ENCODE measurements around the gene RAB11FIP4. TPM values are rescaled to one million over a fixed set of nuclear protein-coding genes. Genes with fewer than 3 reads are reported as not detected.
A peak's percentile ranks its signal among the peaks of the same experiment; 100 is the strongest.

The RAB11FIP4 gene
- total RNA-seq, 4 donors from 2014 or later = 41.0 to 173 (median 53.7) TPM

- in situ Hi-C loops (cut with MboI; ENCODE audit: low pct_ligation_motif_present in 1 of 4, low pct_unique_long_range_greater_than_20kb in 1 of 4, low sequenced_read_pairs in 3 of 4) = loop anchor here in 1 of 4 donors (10.0 kb wide), 1 partner anchor 65 kb away; no protein-coding TSS in a partner anchor
- H3K9me3 ChIP-seq = no peaks in the 10 kb centered on the region
These were observed 98.0 kb downstream of the RAB11FIP4 start for GRCh38 chr17:31489295-31490018.

GRCh38 chr17:31490019-31490650 is 98.7 kb downstream of the RAB11FIP4 start:
- H3K4me3 ChIP-seq = peak overlapping the region in 2 of 4 donors; percentile 71 to 87

More at GRCh38 chr17:31489295-31490018, 98.0 kb downstream of the RAB11FIP4 start:
- intact Hi-C loops (cut with DNase I; ENCODE audit: low total_unique reads) = no loop called here
- peak overlapping the region in 3 of 4 donors; percentile 58 to 87 (median 71) for H3K4me3 ChIP-seq
- H3K27me3 ChIP-seq = peaks cover 10% of the 10 kb centered on the region
- H3K27ac ChIP-seq = peak overlapping the region; percentile 82 to 94 (median 90)
- H3K36me3 ChIP-seq = no peaks in the 10 kb centered on the region
- WGBS, 2 donors (ENCODE audit: low coverage in 1 of 2) = 56 to 85% methylated on average over 4 to 16 of the region's 16 CpGs
- H3K4me1 ChIP-seq = peaks cover 16 to 70% (median 53%) of the 10 kb centered on the region in 4 donors
- peak; percentile 76 for TF ChIP-seq POLR2A (IDR thresholded peaks at IDR 0.05)
- TF ChIP-seq EP300 (IDR thresholded peaks at IDR 0.05; ENCODE audit: low read depth) = no peak
- TF ChIP-seq CTCF (IDR thresholded peaks at IDR 0.05) = no peak
- TF ChIP-seq POLR2AphosphoS5 (IDR thresholded peaks at IDR 0.05) = peak; percentile 58 to 73 (median 70)
- peak; percentile 89 for DNase-seq

GRCh38 chr17:31490671-31491375 is 99.3 kb downstream of the RAB11FIP4 start:
- DNase-seq = no peak
- peak overlapping the region; percentile 78 to 94 (median 90) for H3K27ac ChIP-seq

More at GRCh38 chr17:31490019-31490650, 98.7 kb downstream of the RAB11FIP4 start:
- H3K36me3 ChIP-seq = no peaks in the 10 kb centered on the region
- peaks cover 10% of the 10 kb centered on the region for H3K27me3 ChIP-seq
- 57 to 67% methylated on average over 9 of the region's 9 CpGs for WGBS, 2 donors (ENCODE audit: low coverage in 1 of 2)
- H3K9me3 ChIP-seq = no peaks in the 10 kb centered on the region
- peak overlapping the region; percentile 78 to 94 (median 90) for H3K27ac ChIP-seq
- DNase-seq = no peak
- in situ Hi-C loops (cut with MboI; ENCODE audit: low pct_ligation_motif_present in 1 of 4, low pct_unique_long_range_greater_than_20kb in 1 of 4, low sequenced_read_pairs in 3 of 4) (loop anchor here in 1 of 4 donors (10.0 kb wide), 1 partner anchor 65 kb away; no protein-coding TSS in a partner anchor), intact Hi-C loops (cut with DNase I; ENCODE audit: low total_unique reads) (no loop called here)
- H3K4me1 ChIP-seq = peaks cover 20 to 77% (median 58%) of the 10 kb centered on the region in 4 donors
- TF ChIP-seq EP300 (IDR thresholded peaks at IDR 0.05; ENCODE audit: low read depth) (no peak), POLR2A (IDR thresholded peaks at IDR 0.05) (no peak), POLR2AphosphoS5 (IDR thresholded peaks at IDR 0.05) (no peak), CTCF (IDR thresholded peaks at IDR 0.05) (no peak)

More at GRCh38 chr17:31490671-31491375, 99.3 kb downstream of the RAB11FIP4 start:
- no peaks in the 10 kb centered on the region for H3K36me3 ChIP-seq
- intact Hi-C loops (cut with DNase I; ENCODE audit: low total_unique reads) (no loop called here), in situ Hi-C loops (cut with MboI; ENCODE audit: low pct_ligation_motif_present in 1 of 4, low pct_unique_long_range_greater_than_20kb in 1 of 4, low sequenced_read_pairs in 3 of 4) (loop anchor here in 1 of 4 donors (10.0 kb wide), 1 partner anchor 64 kb away; no protein-coding TSS in a partner anchor)
- no peak for TF ChIP-seq EP300 (IDR thresholded peaks at IDR 0.05; ENCODE audit: low read depth)
- TF ChIP-seq CTCF (IDR thresholded peaks at IDR 0.05) = no peak
- TF ChIP-seq POLR2A (IDR thresholded peaks at IDR 0.05) = no peak
- TF ChIP-seq POLR2AphosphoS5 (IDR thresholded peaks at IDR 0.05) = no peak
- H3K9me3 ChIP-seq = no peaks in the 10 kb centered on the region
- H3K27me3 ChIP-seq = peaks cover 10% of the 10 kb centered on the region
- no peak overlapping the region for H3K4me3 ChIP-seq
- peaks cover 20 to 84% (median 64%) of the 10 kb centered on the region in 4 donors for H3K4me1 ChIP-seq
- 64 to 74% methylated on average over 2 to 9 of the region's 9 CpGs for WGBS, 2 donors (ENCODE audit: low coverage in 1 of 2)

Data from transverse colon (tissue), 4 donors.